ENCODE results near the gene HSD17B10.
A peak's percentile ranks its signal among the peaks of the same experiment; 100 is the strongest.
"Not testable (repeated sequence)": the region's sequence is repeated elsewhere in the genome, so short reads cannot be mapped to it uniquely, and the experiment has no call there.

The HSD17B10 gene

GRCh38 chrX:53421772-53422085 lies 12.4 kb downstream of the HSD17B10 start:
- Mint-ChIP-seq H3K27me3 (no peaks in the 10 kb centered on the region), H3K36me3 (peaks cover 0 to 12% of the 10 kb centered on the region in 2 donors), H3K27ac (peak overlapping the region; percentile 99), H3K4me1 (peaks cover 23 to 25% of the 10 kb centered on the region in 2 donors), H3K9me3 (no peaks in the 10 kb centered on the region), H3K4me3 (peak overlapping the region; percentile 90 to 96)
- DNase-seq (no peak), ATAC-seq (replicated peaks) (peak; percentile 39 to 40)

GRCh38 chrX:53421125-53421524 lies 13.0 kb downstream of the HSD17B10 start:
- Mint-ChIP-seq H3K27me3 (no peaks in the 10 kb centered on the region), H3K4me3 (peak overlapping the region; percentile 90 to 96), H3K36me3 (peaks cover 0 to 12% of the 10 kb centered on the region in 2 donors), H3K27ac (peak overlapping the region; percentile 99), H3K9me3 (no peaks in the 10 kb centered on the region), H3K4me1 (peaks cover 23 to 25% of the 10 kb centered on the region in 2 donors)
- ATAC-seq (replicated peaks) (no peak), DNase-seq (no peak)

GRCh38 chrX:53420351-53420750 lies 13.8 kb downstream of the HSD17B10 start:
- H3K27me3 Mint-ChIP-seq; DNase-seq; H3K27ac Mint-ChIP-seq; ATAC-seq (replicated peaks); H3K9me3 Mint-ChIP-seq: not testable (repeated sequence)
- Mint-ChIP-seq H3K36me3 (peaks cover 0 to 12% of the 10 kb centered on the region in 2 donors), H3K4me3 (peak overlapping the region in 1 of 2 donors; percentile 58), H3K4me1 (peaks cover 23 to 25% of the 10 kb centered on the region in 2 donors)

- H3K27me3 Mint-ChIP-seq, result no peaks in the 10 kb centered on the region
- DNase-seq (no peak), ATAC-seq (replicated peaks) (no peak)
- H3K27ac Mint-ChIP-seq, result no peak overlapping the region
- peaks cover 18 to 63% of the 10 kb centered on the region in 2 donors for H3K36me3 Mint-ChIP-seq
- no peak overlapping the region for H3K4me3 Mint-ChIP-seq
- H3K9me3 Mint-ChIP-seq, result no peaks in the 10 kb centered on the region
- peaks cover 0 to 11% of the 10 kb centered on the region in 2 donors for H3K4me1 Mint-ChIP-seq
Observed at GRCh38 chrX:53412446-53412845, 21.7 kb downstream of the HSD17B10 start.

- peaks cover 23 to 61% of the 10 kb centered on the region in 2 donors for H3K36me3 Mint-ChIP-seq
Observed at GRCh38 chrX:53403535-53403934, 30.6 kb downstream of the HSD17B10 start.

GRCh38 chrX:53398216-53398615 lies 36.0 kb downstream of the HSD17B10 start:
- Mint-ChIP-seq H3K27me3 (no peaks in the 10 kb centered on the region), H3K27ac (no peak overlapping the region), H3K4me1 (no peaks in the 10 kb centered on the region), H3K36me3 (peaks cover 32 to 59% of the 10 kb centered on the region in 2 donors), H3K9me3 (no peaks in the 10 kb centered on the region), H3K4me3 (no peak overlapping the region)
- DNase-seq (no peak), ATAC-seq (replicated peaks) (no peak)

More at GRCh38 chrX:53403535-53403934, 30.6 kb downstream of the HSD17B10 start:
- H3K4me1 Mint-ChIP-seq, result no peaks in the 10 kb centered on the region
- ATAC-seq (replicated peaks) (no peak), DNase-seq (no peak)
- no peaks in the 10 kb centered on the region for H3K9me3 Mint-ChIP-seq
- no peak overlapping the region for H3K4me3 Mint-ChIP-seq
- no peak overlapping the region for H3K27ac Mint-ChIP-seq
- no peaks in the 10 kb centered on the region for H3K27me3 Mint-ChIP-seq

GRCh38 chrX:53395605-53396298 lies 38.4 kb downstream of the HSD17B10 start:
- DNase-seq, result no peak
- Mint-ChIP-seq H3K9me3 (no peaks in the 10 kb centered on the region), H3K4me1 (no peaks in the 10 kb centered on the region), H3K36me3 (peaks cover 22 to 48% of the 10 kb centered on the region in 2 donors), H3K27me3 (no peaks in the 10 kb centered on the region), H3K4me3 (no peak overlapping the region), H3K27ac (no peak overlapping the region)
- no peak for ATAC-seq (replicated peaks)

- ATAC-seq (replicated peaks) (no peak), DNase-seq (no peak)
- H3K9me3 Mint-ChIP-seq, result no peaks in the 10 kb centered on the region
- H3K27ac Mint-ChIP-seq, result no peak overlapping the region
- no peaks in the 10 kb centered on the region for H3K27me3 Mint-ChIP-seq
- no peak overlapping the region for H3K4me3 Mint-ChIP-seq
- peaks cover 15 to 62% of the 10 kb centered on the region in 2 donors for H3K36me3 Mint-ChIP-seq
- H3K4me1 Mint-ChIP-seq, result peaks cover 0 to 2% of the 10 kb centered on the region in 2 donors
Observed at GRCh38 chrX:53383376-53384076, 50.6 kb downstream of the HSD17B10 start.
